Tibial nerve (tissue), 3 donors: Measurements from ENCODE around the gene KRTAP5-4.

ENCODE experiments used
- CTCF ChIP-seq, 5 experiments: fragments of 200-600 bp in 3 of 5; fragments of 450-650 bp in 2 of 5; sonication (generic) in 3 of 5; IDR thresholded peaks; one replicate each; pipeline ENCODE4 v1.5.1; 2016 to 2019; ENCODE audit warnings: antibody characterized with exemption in 5 of 5, mild to moderate bottlenecking in 3 of 5, moderate library complexity in 2 of 5
- POLR2A ChIP-seq, 2 donors: fragments of 450-650 bp; IDR thresholded peaks; one replicate each; pipeline ENCODE4 v1.6.1; 2017; ENCODE audit warnings: antibody characterized with exemption in 2 of 2, mild to moderate bottlenecking in 2 of 2, moderate library complexity in 2 of 2

- TF ChIP-seq POLR2A (IDR thresholded peaks at IDR 0.05) (no peak), CTCF (IDR thresholded peaks at IDR 0.05) (no peak)
These were observed 8.3 kb upstream of the KRTAP5-4 start for GRCh38 chr11:1630271-1630670.
